Measurements from ENCODE around the gene TBKBP1.

The TBKBP1 gene

GRCh38 chr17:47693731-47694580, at the start of gene TBKBP1:
TBKBP1 (plus strand) TSS chr17:47694161; CDS start chr17:47696113, 1,952 bp downstream.
- no peak for DNase-seq (ENCODE audit: low read depth)

GRCh38 chr17:47644324-47644723, 49.6 kb upstream of the TBKBP1 start:
- DNase-seq (ENCODE audit: low read depth): no peak

- DNase-seq (ENCODE audit: low read depth): peak; percentile 98
Observed at GRCh38 chr17:47649153-47649971, 44.6 kb upstream of the TBKBP1 start, which contains the start of gene KPNB1. KPNB1 (plus strand) TSS chr17:47649919; CDS start chr17:47650245, 326 bp downstream.

- DNase-seq (ENCODE audit: low read depth): no peak
Observed at GRCh38 chr17:47649972-47650524, 43.9 kb upstream of the TBKBP1 start.

- DNase-seq (ENCODE audit: low read depth): peak; percentile 74
Observed at GRCh38 chr17:47650525-47651522, 43.1 kb upstream of the TBKBP1 start.

- no peak for DNase-seq (ENCODE audit: low read depth)
Observed at GRCh38 chr17:47651704-47652103, 42.3 kb upstream of the TBKBP1 start.

- no peak for DNase-seq (ENCODE audit: low read depth)
Observed at GRCh38 chr17:47652570-47652969, 41.4 kb upstream of the TBKBP1 start.

- no peak for DNase-seq (ENCODE audit: low read depth)
Observed at GRCh38 chr17:47653442-47653841, 40.5 kb upstream of the TBKBP1 start.

GRCh38 chr17:47654991-47655390, 39.0 kb upstream of the TBKBP1 start:
- DNase-seq (ENCODE audit: low read depth): no peak

GRCh38 chr17:47660064-47660492, 33.9 kb upstream of the TBKBP1 start:
- no peak for DNase-seq (ENCODE audit: low read depth)

GRCh38 chr17:47663912-47664623, 29.9 kb upstream of the TBKBP1 start:
- DNase-seq (ENCODE audit: low read depth): no peak

GRCh38 chr17:47664624-47664941, 29.4 kb upstream of the TBKBP1 start:
- DNase-seq (ENCODE audit: low read depth): no peak

- DNase-seq (ENCODE audit: low read depth): no peak
Observed at GRCh38 chr17:47665655-47666054, 28.3 kb upstream of the TBKBP1 start.

GRCh38 chr17:47669081-47669480, 24.9 kb upstream of the TBKBP1 start:
- no peak for DNase-seq (ENCODE audit: low read depth)

GRCh38 chr17:47670064-47670463, 23.9 kb upstream of the TBKBP1 start:
- no peak for DNase-seq (ENCODE audit: low read depth)

- no peak for DNase-seq (ENCODE audit: low read depth)
Observed at GRCh38 chr17:47674499-47674898, 19.5 kb upstream of the TBKBP1 start.

GRCh38 chr17:47675380-47676198, 18.4 kb upstream of the TBKBP1 start:
- no peak for DNase-seq (ENCODE audit: low read depth)

- DNase-seq (ENCODE audit: low read depth): no peak
Observed at GRCh38 chr17:47676199-47676472, 17.8 kb upstream of the TBKBP1 start.

- no peak for DNase-seq (ENCODE audit: low read depth)
Observed at GRCh38 chr17:47676510-47677165, 17.3 kb upstream of the TBKBP1 start.

- DNase-seq (ENCODE audit: low read depth): no peak
Observed at GRCh38 chr17:47678196-47678595, 15.8 kb upstream of the TBKBP1 start.
